Hepatocyte (in vitro differentiated cells): Measurements from ENCODE around the gene UBE2QL1.

Source experiments
- CTCF ChIP-seq: fragments of 200-600 bp; sonication (generic); IDR thresholded peaks from 2 replicates; pipeline ENCODE4 v1.5.1; 2016; ENCODE audit warnings: antibody characterized with exemption, mild to moderate bottlenecking; ENCODE audit not compliant: poor library complexity
- EZH2 ChIP-seq: fragments of 200-600 bp; sonication (generic); IDR thresholded peaks from 2 replicates; pipeline ENCODE4 v1.6.1; 2016; ENCODE audit warnings: antibody characterized with exemption, mild to moderate bottlenecking, borderline replicate concordance
- EZH2phosphoT487 ChIP-seq: fragments of 200-600 bp; sonication (generic); IDR thresholded peaks from one replicate; pipeline ENCODE4 v1.6.1; 2018; ENCODE audit warnings: antibody characterized with exemption, mild to moderate bottlenecking, low read depth, moderate library complexity; ENCODE audit not compliant: unreplicated experiment, severe bottlenecking

GRCh38 chr5:6488021-6488420 lies 39.4 kb downstream of the UBE2QL1 start:
- no peak for TF ChIP-seq CTCF
- no peak for TF ChIP-seq EZH2phosphoT487
- TF ChIP-seq EZH2 = no peak
